ENCODE measurements around the gene RUSC2. TPM values are rescaled to one million over a fixed set of nuclear protein-coding genes. Genes with fewer than 3 reads are reported as not detected.

RUSC2 gene
- total and polyA plus RNA-seq, 2 donors (not counting 1 experiment from before 2014, with no cell fraction given), result 0.27 to 0.76 TPM

- POLR2A ChIA-PET, result no interaction called here
- DNase-seq (no peak), ATAC-seq (ENCODE audit: low read depth) (no peak)
- Mint-ChIP-seq H3K4me3 (no peak overlapping the region), H3K27me3 (no peaks in the 10 kb centered on the region), H3K27ac (no peak overlapping the region), H3K4me1 (no peaks in the 10 kb centered on the region), H3K9me3 (ENCODE audit: insufficient read depth) (no peaks in the 10 kb centered on the region)
- Histone ChIP-seq H2AFZ (ENCODE audit: insufficient read depth, low read depth, low read length, poor library complexity, severe bottlenecking) (no peak overlapping the region), H3K4me1 (ENCODE audit: control insufficient read depth in 2 of 2, insufficient read depth in 2 of 2, low read length in 2 of 2) (no peaks in the 10 kb centered on the region), H3K27ac (ENCODE audit: low read length in 2 of 2) (no peak overlapping the region), H3K79me2 (ENCODE audit: control insufficient read depth, insufficient read depth, low read length) (no peaks in the 10 kb centered on the region), H3K9me3 (ENCODE audit: control extremely low read depth in 1 of 3, control insufficient read depth in 2 of 3, insufficient read depth in 1 of 3, low read length in 2 of 3) (no peaks in the 10 kb centered on the region), H3K27me3 (replicated peaks in 1 of 4; ENCODE audit: control extremely low read depth in 1 of 4, control insufficient read depth in 3 of 4, insufficient read depth in 4 of 4, low read length in 3 of 4) (no peaks in the 10 kb centered on the region), H3K4me2 (replicated peaks; ENCODE audit: low read depth, low read length, poor library complexity, severe bottlenecking) (no peak overlapping the region), H3K4me3 (ENCODE audit: control extremely low read depth in 1 of 5, extremely low read depth in 1 of 5, insufficient read depth in 1 of 5, low read depth in 2 of 5, low read length in 4 of 5) (no peak overlapping the region), H3K9ac (ENCODE audit: low read length) (no peak overlapping the region), H3K36me3 (replicated peaks in 1 of 2; ENCODE audit: control extremely low read depth in 1 of 2, control insufficient read depth in 1 of 2, extremely low read depth in 1 of 2, insufficient read depth in 2 of 2, low read length in 1 of 2) (no peaks in the 10 kb centered on the region), H4K20me1 (ENCODE audit: control insufficient read depth, insufficient read depth, low read length, poor library complexity, severe bottlenecking) (no peaks in the 10 kb centered on the region)
- CTCF ChIA-PET, result no interaction called here
- intact Hi-C loops (cut with micrococcal nuclease), result no loop called here
- TF ChIP-seq EZH2 (IDR thresholded peaks at IDR 0.05; ENCODE audit: borderline replicate concordance, insufficient read depth, low read depth, low read length, poor library complexity, severe bottlenecking) (no peak), CTCF (IDR thresholded peaks at IDR 0.05) (no peak)
- no CpG with 5 or more reads among the region's 1 CpG for WGBS (ENCODE audit: insufficient coverage)
Measured at GRCh38 chr9:35520364-35520710, 30.4 kb downstream of the RUSC2 start.

GRCh38 chr9:35521708-35522107, 31.8 kb downstream of the RUSC2 start:
- H3K27ac Mint-ChIP-seq, result no peak overlapping the region
- no peak for DNase-seq
- CTCF ChIA-PET, result interaction anchor here (1.3 kb wide), 1 partner anchor 82 kb away, joined by 3 read pairs; no protein-coding TSS in a partner anchor

More at GRCh38 chr9:35521708-35522107, 31.8 kb downstream of the RUSC2 start:
- no peaks in the 10 kb centered on the region for H3K36me3 ChIP-seq (replicated peaks in 1 of 2; ENCODE audit: control extremely low read depth in 1 of 2, control insufficient read depth in 1 of 2, extremely low read depth in 1 of 2, insufficient read depth in 2 of 2, low read length in 1 of 2)
- intact Hi-C loops (cut with micrococcal nuclease), result no loop called here
- no peak overlapping the region for H3K4me2 ChIP-seq (replicated peaks; ENCODE audit: low read depth, low read length, poor library complexity, severe bottlenecking)
- H4K20me1 ChIP-seq (ENCODE audit: control insufficient read depth, insufficient read depth, low read length, poor library complexity, severe bottlenecking), result no peaks in the 10 kb centered on the region
- no peak overlapping the region for H3K27ac ChIP-seq (ENCODE audit: low read length in 2 of 2)
- POLR2A ChIA-PET, result no interaction called here
- H3K4me1 ChIP-seq (ENCODE audit: control insufficient read depth in 2 of 2, insufficient read depth in 2 of 2, low read length in 2 of 2), result peaks cover 4 to 6% of the 10 kb centered on the region in 2 donors
- Mint-ChIP-seq H3K4me3 (no peak overlapping the region), H3K27me3 (no peaks in the 10 kb centered on the region), H3K9me3 (ENCODE audit: insufficient read depth) (no peaks in the 10 kb centered on the region), H3K4me1 (peaks cover 8% of the 10 kb centered on the region)
- TF ChIP-seq CTCF (IDR thresholded peaks at IDR 0.05) (no peak), EZH2 (IDR thresholded peaks at IDR 0.05; ENCODE audit: borderline replicate concordance, insufficient read depth, low read depth, low read length, poor library complexity, severe bottlenecking) (no peak)
- no peak overlapping the region for H3K9ac ChIP-seq (ENCODE audit: low read length)
- ATAC-seq (ENCODE audit: low read depth), result no peak
- no peaks in the 10 kb centered on the region for H3K9me3 ChIP-seq (ENCODE audit: control extremely low read depth in 1 of 3, control insufficient read depth in 2 of 3, insufficient read depth in 1 of 3, low read length in 2 of 3)
- WGBS (ENCODE audit: insufficient coverage), result 88% methylated on average over 2 of the region's 2 CpGs
- no peaks in the 10 kb centered on the region for H3K27me3 ChIP-seq (replicated peaks in 1 of 4; ENCODE audit: control extremely low read depth in 1 of 4, control insufficient read depth in 3 of 4, insufficient read depth in 4 of 4, low read length in 3 of 4)
- H2AFZ ChIP-seq (ENCODE audit: insufficient read depth, low read depth, low read length, poor library complexity, severe bottlenecking), result no peak overlapping the region
- no peak overlapping the region for H3K4me3 ChIP-seq (ENCODE audit: control extremely low read depth in 1 of 5, extremely low read depth in 1 of 5, insufficient read depth in 1 of 5, low read depth in 2 of 5, low read length in 4 of 5)
- no peaks in the 10 kb centered on the region for H3K79me2 ChIP-seq (ENCODE audit: control insufficient read depth, insufficient read depth, low read length)

Measured in B cell (primary cell).